Fibroblast of peridontal ligament (primary cell): ENCODE measurements around the gene ADAMTS2.

Experiments
- DNase-seq: peaks from one replicate; pipeline ENCODE4 v3.0.0-alpha.2; 2010; ENCODE audit errors: extremely low read depth

Gene ADAMTS2

GRCh38 chr5:179278546-179278945 lies 66.7 kb downstream of the ADAMTS2 start:
- DNase-seq = no peak

DNA sequence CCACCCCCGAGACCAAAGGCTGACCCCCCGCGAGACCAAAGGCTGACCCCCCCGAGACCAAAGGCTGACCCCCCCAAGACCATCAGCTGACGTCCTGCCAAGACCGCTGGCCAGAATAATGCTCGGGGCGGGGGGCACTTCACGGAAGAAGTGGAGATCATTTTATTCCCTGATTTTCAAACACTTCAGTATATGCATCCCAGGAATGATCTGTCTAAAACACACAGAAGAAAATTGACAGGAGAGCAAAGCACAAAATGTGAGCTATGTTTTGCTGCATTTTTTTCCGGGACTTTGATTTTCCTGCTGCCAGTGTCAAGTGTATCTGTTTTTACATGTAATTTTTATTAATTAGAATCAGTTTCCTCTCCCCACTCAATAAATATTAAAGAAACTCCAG lies 67.1 kb downstream of the ADAMTS2 start:
- no peak for DNase-seq

- no peak for DNase-seq
These were observed 68.3 kb downstream of the ADAMTS2 start for GRCh38 chr5:179276838-179277395.

DNA sequence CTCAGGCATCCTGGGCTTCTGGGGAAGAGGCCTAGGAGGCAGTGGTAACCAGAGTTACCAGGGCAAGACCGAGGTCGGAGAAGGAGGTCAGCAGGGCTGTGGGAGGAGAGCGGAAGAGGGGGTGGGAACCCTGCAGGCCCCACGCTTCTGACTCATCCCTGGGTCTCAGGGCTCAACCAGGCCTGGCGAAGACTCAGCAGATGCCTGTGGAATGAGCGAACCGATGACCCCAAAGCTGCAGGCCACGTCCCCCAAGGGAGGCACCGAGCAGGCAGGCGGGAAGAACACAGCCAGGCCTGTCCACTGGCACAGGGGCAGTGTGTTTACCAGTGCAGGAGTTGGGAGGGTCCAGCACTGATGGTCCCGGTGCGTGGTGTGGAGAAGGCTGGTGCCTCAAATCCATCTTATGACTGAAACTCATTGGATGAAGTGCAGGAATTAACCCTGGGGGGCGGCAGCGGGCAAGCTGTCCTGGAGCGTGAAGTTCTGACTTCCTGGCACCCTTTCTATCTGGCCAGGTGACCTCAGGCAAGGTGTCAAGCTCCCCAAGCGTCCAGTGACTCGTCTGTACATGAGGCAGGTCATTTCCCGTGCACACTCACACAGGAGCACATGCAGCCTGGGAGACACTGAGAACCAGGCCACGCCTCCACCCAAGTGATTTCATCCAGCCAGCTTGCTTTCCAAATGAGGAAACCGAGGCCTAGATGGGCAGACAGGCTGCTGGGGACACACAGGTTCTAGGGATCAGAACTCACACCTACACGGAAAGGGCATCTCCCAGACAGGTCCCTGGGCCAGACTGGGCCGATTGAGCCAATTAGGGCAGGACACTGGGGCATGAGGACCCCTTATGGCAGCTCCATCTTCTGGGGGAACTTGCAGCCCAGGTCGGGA lies 69.1 kb downstream of the ADAMTS2 start:
- DNase-seq = peak; percentile 96

GRCh38 chr5:179275381-179275878 lies 69.8 kb downstream of the ADAMTS2 start:
- no peak for DNase-seq

DNA sequence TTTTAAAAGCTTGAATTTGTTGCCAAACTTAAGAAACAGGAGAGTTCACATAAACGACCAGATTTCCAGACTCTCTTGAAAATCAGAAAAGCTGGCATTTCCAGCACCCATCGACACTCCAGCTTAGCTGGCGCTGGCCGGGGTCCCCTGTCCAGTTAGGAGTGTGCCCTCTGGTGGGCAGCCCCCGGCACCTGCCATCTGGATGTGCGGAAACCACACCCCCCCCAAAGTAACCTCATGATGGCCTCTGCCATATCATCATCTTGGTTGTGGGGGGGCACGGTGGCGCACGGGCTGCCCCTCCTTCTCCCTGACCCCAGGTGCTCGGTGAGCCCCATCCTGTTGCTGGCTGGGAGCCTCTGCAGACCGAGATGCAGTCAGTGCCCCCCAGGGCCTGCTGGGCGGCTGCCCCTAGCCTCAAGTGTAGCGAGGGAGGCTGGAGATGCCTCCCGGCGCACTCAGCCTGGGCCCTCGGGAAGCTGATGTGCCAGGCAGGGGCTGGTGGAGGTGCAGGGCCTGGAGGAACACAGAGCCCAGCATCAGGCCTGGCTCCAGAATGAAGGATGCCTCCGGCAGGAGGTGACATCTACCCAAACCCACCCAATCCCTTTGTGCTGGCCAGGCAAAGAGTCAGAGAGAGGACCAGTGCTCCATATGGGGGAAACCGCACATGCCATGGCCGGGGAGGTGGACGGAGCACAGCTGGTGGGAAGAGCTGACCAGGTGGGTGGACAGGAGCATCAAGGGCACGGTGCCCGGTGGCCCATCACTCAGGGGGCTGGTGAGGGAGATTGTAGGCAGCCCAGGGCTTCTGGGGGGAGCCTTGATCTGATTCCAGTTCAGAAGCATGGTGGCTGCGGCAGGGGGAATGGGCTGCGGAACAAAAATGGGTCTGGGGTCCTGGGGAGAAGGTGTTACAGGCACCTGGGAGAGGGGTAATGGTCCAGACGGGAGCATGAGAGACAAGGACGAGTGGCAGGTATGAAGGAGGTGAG lies 70.6 kb downstream of the ADAMTS2 start:
- no peak for DNase-seq

GRCh38 chr5:179273441-179274145 lies 71.7 kb downstream of the ADAMTS2 start:
- no peak for DNase-seq

DNA sequence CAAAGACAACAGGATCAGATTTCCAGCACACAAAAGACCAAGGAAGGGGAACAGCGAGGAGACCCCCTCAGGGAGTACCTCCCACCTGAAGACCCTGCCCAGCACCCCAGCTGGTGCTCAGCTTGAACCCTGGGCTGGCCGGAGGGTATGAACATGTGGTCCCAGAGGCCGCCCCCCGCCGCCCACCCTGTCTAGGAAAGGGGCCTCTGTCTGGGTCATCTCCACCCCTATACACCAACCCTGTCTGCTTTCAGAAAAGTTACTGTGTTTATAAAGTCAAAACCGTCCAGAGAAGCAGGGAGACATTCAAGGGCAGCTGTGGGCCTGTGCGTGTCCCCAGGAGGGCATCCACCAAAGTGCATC lies 72.2 kb downstream of the ADAMTS2 start:
- DNase-seq = no peak

GRCh38 chr5:179272326-179273072 lies 72.8 kb downstream of the ADAMTS2 start:
- DNase-seq = no peak

GRCh38 chr5:179271821-179272325 lies 73.4 kb downstream of the ADAMTS2 start:
- DNase-seq = no peak

DNA sequence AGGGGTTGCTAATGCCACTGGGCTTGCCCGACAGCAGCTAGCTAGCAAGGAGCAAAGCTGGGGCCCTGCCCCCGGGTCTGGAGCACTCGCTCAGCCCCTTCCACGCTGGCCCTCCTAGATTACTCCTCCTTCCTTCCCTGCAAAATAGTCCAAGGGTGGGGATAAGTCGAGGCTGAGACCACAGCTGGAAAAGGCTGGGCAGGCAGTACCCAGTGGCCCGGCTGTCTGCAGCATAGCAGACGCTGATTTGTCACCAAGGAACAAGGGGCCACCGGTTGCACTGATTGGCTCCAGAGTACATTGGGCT lies 73.9 kb downstream of the ADAMTS2 start:
- no peak for DNase-seq

- peak; percentile 69 for DNase-seq
These were observed 74.5 kb downstream of the ADAMTS2 start for GRCh38 chr5:179270581-179271427.

- DNase-seq = no peak
These were observed 75.3 kb downstream of the ADAMTS2 start for GRCh38 chr5:179269781-179270543.

GRCh38 chr5:179268966-179269693 lies 76.1 kb downstream of the ADAMTS2 start:
- no peak for DNase-seq

GRCh38 chr5:179268399-179268952 lies 76.8 kb downstream of the ADAMTS2 start:
- no peak for DNase-seq

GRCh38 chr5:179267671-179268083 lies 77.6 kb downstream of the ADAMTS2 start:
- no peak for DNase-seq

DNA sequence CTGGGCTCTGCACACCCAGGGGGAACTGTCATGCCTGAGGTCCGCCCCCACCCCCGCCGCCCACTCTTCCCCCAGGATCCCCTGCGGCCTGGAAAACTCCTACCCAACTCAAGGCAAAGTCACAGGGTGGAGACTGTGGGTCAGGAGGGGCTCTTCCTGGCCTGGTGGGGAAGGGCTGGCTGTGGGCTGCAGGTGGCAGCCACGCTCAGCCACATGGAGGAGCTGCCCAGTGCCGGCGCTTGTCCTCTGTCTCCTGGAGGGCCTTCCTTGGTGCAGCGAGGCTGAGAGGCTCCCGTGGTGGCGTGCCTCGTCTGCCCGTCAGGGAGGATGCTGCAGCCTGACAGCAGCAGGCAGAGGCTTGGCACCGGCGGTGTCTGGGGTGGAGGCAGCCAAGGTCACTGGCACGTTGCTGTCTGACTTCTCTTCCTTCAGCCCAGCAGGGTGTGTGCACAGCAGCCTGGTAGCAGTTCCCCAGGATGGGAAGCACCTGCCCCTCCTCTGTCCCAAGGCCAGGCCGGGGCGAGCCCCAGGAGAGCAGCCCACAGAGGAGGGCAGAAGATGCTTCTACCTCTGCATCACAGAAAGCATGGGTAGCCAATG lies 78.1 kb downstream of the ADAMTS2 start:
- no peak for DNase-seq
